Smooth muscle cell (in vitro differentiated cells): ENCODE results near the gene SETX. TPM values are rescaled to one million over a fixed set of nuclear protein-coding genes. Genes with fewer than 3 reads are reported as not detected.

ENCODE experiments used
- DNase-seq: peaks from one replicate; lab custom pipeline; 2025; ENCODE audit not compliant: unreplicated experiment; lab: John Stamatoyannopoulos, UW
- H2AFZ ChIP-seq: fragments of 200-600 bp; sonication (generic); 2 replicates; pipeline ENCODE4 v1.6.0; 2016; ENCODE audit warnings: antibody characterized with exemption, low read depth, mild to moderate bottlenecking
- H3F3A ChIP-seq: fragments of 200-600 bp; sonication (generic); 2 replicates; pipeline ENCODE4 v1.6.0; 2017; ENCODE audit warnings: antibody characterized with exemption, low read depth
- H3K27ac ChIP-seq: fragments of 200-600 bp; sonication (generic); 2 replicates; pipeline ENCODE4 v1.5.1; 2016; ENCODE audit warnings: low read depth, mild to moderate bottlenecking
- H3K27me3 ChIP-seq: fragments of 200-600 bp; sonication (generic); 2 replicates; pipeline ENCODE4 v1.6.1; 2016; ENCODE audit warnings: low read depth, mild to moderate bottlenecking
- H3K36me3 ChIP-seq: fragments of 200-600 bp; sonication (generic); 2 replicates; pipeline ENCODE4 v1.5.1; 2016; ENCODE audit warnings: low read depth
- H3K4me1 ChIP-seq: fragments of 200-600 bp; sonication (generic); 2 replicates; pipeline ENCODE4 v1.5.1; 2016; ENCODE audit warnings: low read depth
- H3K4me2 ChIP-seq: fragments of 200-600 bp; sonication (generic); 2 replicates; pipeline ENCODE4 v1.6.0; 2016; ENCODE audit warnings: mild to moderate bottlenecking
- H3K4me3 ChIP-seq: fragments of 200-600 bp; sonication (generic); 2 replicates; pipeline ENCODE4 v1.5.1; 2016; ENCODE audit warnings: mild to moderate bottlenecking
- H3K79me2 ChIP-seq: fragments of 200-600 bp; sonication (generic); 2 replicates; pipeline ENCODE4 v1.6.0; 2016; ENCODE audit warnings: low read depth, mild to moderate bottlenecking
- H3K9ac ChIP-seq: fragments of 200-600 bp; sonication (generic); 2 replicates; pipeline ENCODE4 v1.6.0; 2016; ENCODE audit warnings: low read depth
- H3K9me3 ChIP-seq: fragments of 200-600 bp; sonication (generic); replicated peaks from 2 replicates; pipeline ENCODE4 v1.5.1; 2016; ENCODE audit warnings: low read depth
- H4K20me1 ChIP-seq: fragments of 200-600 bp; sonication (generic); 2 replicates; pipeline ENCODE4 v1.6.0; 2016; ENCODE audit warnings: low read depth
- CTCF ChIP-seq: fragments of 200-600 bp; sonication (generic); IDR thresholded peaks from 2 replicates; pipeline ENCODE4 v1.5.1; 2017; ENCODE audit warnings: borderline replicate concordance, mild to moderate bottlenecking, antibody characterized with exemption; ENCODE audit not compliant: insufficient read depth, poor library complexity, severe bottlenecking
- WGBS: methylation state at CpG from one replicate; pipeline ENCODE4 v1.1.7; 2016; ENCODE audit warnings: low lambda C conversion rate; 5-methylcytosine and 5-hydroxymethylcytosine counted together
- polyA plus RNA-seq: library from polyadenylated mRNA; unstranded; fragments of >200 nt; fragmentation: Nextera tagmentation; extraction: Ambion mirVana; gene quantifications from 2 replicates; pipeline ENCODE4 v1.2.1, GENCODE V29; 2016
- total RNA-seq: library from RNA; depleted of rRNA; stranded (reverse); fragments of >200 nt; gene quantifications from 2 replicates; pipeline ENCODE4 v1.2.3, GENCODE V29; 2014

Gene SETX
- total and polyA plus RNA-seq, 2 experiments from 2014 or later, result 11.4 to 50.9 TPM

DNA sequence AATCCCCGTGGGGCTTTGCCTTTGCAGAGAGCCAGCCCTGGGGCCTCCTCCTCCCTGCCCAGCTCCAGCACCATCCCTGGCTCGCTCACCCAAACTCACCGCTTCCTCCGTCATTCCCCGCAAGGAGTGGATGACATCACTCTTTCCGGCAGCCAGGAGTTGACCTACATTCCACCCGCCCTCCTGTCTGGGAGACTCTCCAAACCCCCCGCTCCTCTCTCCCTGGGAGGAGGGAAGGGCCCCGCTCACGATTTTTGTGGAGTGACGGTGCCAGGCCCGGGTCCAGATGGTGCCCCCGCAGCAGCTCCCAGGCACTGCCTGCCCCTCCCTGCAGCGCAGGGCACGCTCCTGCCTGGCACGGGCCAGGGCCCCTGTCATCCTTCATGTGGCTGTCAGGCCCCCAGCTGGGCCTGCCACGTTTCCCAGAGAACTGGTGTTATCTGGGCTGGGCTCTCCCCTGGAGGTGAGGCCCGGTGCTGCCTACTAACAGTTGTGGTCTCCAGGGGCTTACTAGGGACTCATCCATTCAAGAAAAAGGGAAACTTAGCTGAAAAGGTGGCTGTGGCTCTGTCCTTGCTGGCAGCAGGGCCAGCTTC lies 140.7 kb downstream of the SETX start:
- Histone ChIP-seq H3K36me3 (no peaks in the 10 kb centered on the region), H2AFZ (peak overlapping the region; percentile 20), H4K20me1 (no peaks in the 10 kb centered on the region), H3K9ac (peak overlapping the region; percentile 59), H3K4me2 (peak overlapping the region; percentile 72), H3K79me2 (no peaks in the 10 kb centered on the region), H3F3A (no peaks in the 10 kb centered on the region), H3K4me3 (no peak overlapping the region), H3K9me3 (no peaks in the 10 kb centered on the region), H3K27ac (peak overlapping the region; percentile 58), H3K4me1 (peaks cover 5% of the 10 kb centered on the region), H3K27me3 (no peaks in the 10 kb centered on the region)
- TF ChIP-seq CTCF, result peak; percentile 3
- WGBS, result 18% methylated on average over 16 of the region's 18 CpGs
- no peak for DNase-seq

- 91% methylated on average over 7 of the region's 7 CpGs for WGBS
- H3K4me3 ChIP-seq, result no peak overlapping the region
- no peak overlapping the region for H3K27ac ChIP-seq
- TF ChIP-seq CTCF, result no peak
- no peak overlapping the region for H3K4me2 ChIP-seq
- H3K4me1 ChIP-seq, result peaks cover 5% of the 10 kb centered on the region
- H3K9ac ChIP-seq, result no peak overlapping the region
- H3K9me3 ChIP-seq, result no peaks in the 10 kb centered on the region
- H3F3A ChIP-seq, result no peaks in the 10 kb centered on the region
- no peak for DNase-seq
- no peaks in the 10 kb centered on the region for H3K27me3 ChIP-seq
- no peaks in the 10 kb centered on the region for H3K36me3 ChIP-seq
- no peaks in the 10 kb centered on the region for H3K79me2 ChIP-seq
- H2AFZ ChIP-seq, result no peak overlapping the region
- no peaks in the 10 kb centered on the region for H4K20me1 ChIP-seq
Observed at GRCh38 chr9:132211570-132211969, 143.2 kb downstream of the SETX start.

Other genes starting within 250 kb of the SETX start
- 0.36 TPM in 1 of 2 replicates, not detected in the other for gene NTNG2, start 192.9 kb downstream of the SETX start, total RNA-seq
- gene NTNG2, start 192.9 kb downstream of the SETX start, polyA plus RNA-seq, result 0.58 and 1.0 TPM in 2 replicates
- gene TTF1, start 51.9 kb upstream of the SETX start, total RNA-seq, result 8.9 and 16.4 TPM in 2 replicates
- 5.5 and 7.8 TPM in 2 replicates for gene TTF1, start 51.9 kb upstream of the SETX start, polyA plus RNA-seq
- not detected in 2 replicates for gene CFAP77, start 55.2 kb upstream of the SETX start, total RNA-seq
- gene CFAP77, start 55.2 kb upstream of the SETX start, polyA plus RNA-seq, result 0.31 TPM in 1 of 2 replicates, not detected in the other
- not detected in 2 replicates for gene BARHL1, start 227.6 kb upstream of the SETX start, total RNA-seq
- 0.24 TPM in 1 of 2 replicates, not detected in the other for gene BARHL1, start 227.6 kb upstream of the SETX start, polyA plus RNA-seq